ENCODE measurements around the gene WNT9A. TPM values are rescaled to one million over a fixed set of nuclear protein-coding genes. Genes with fewer than 3 reads are reported as not detected.

Gene WNT9A
- total and polyA plus RNA-seq, 2 of the 4 experiments (the other 2 are of a cell fraction) = 0.18 to 0.36 TPM

- Histone ChIP-seq H3K9me3 (ENCODE audit: control insufficient read depth, insufficient read depth, low read length) (no peaks in the 10 kb centered on the region), H3K23ac (ENCODE audit: low read depth, low read length) (no peak overlapping the region), H3K18ac (ENCODE audit: low read depth, low read length) (no peak overlapping the region), H2BK120ac (ENCODE audit: low read depth, low read length) (no peak overlapping the region), H3K36me3 (ENCODE audit: control insufficient read depth, insufficient read depth, low read length) (no peaks in the 10 kb centered on the region), H3K27ac (ENCODE audit: insufficient read depth, low read length) (no peak overlapping the region), H3K14ac (replicated peaks; ENCODE audit: low read depth, low read length) (no peak overlapping the region), H4K5ac (ENCODE audit: low read depth, low read length) (no peak overlapping the region), H2AK5ac (ENCODE audit: low read depth, low read length) (no peak overlapping the region), H2AFZ (replicated peaks; ENCODE audit: low read length, poor library complexity) (peak overlapping the region; percentile 51), H4K20me1 (ENCODE audit: insufficient read depth, low read length) (no peaks in the 10 kb centered on the region), H3K56ac (ENCODE audit: extremely low read depth, insufficient read depth, low read length) (no peak overlapping the region), H3K9me1 (ENCODE audit: insufficient read depth, low read length) (no peaks in the 10 kb centered on the region), H3K9ac (ENCODE audit: low read depth, low read length) (no peak overlapping the region), H3K4me3 (ENCODE audit: insufficient read depth, low read depth, low read length) (no peak overlapping the region), H2BK5ac (ENCODE audit: low read depth, low read length, poor library complexity, severe bottlenecking) (no peak overlapping the region), H2BK15ac (ENCODE audit: low read depth, low read length) (no peak overlapping the region), H2BK20ac (ENCODE audit: low read depth, low read length) (no peak overlapping the region), H3K27me3 (ENCODE audit: control insufficient read depth, insufficient read depth, low read length) (peaks cover 2% of the 10 kb centered on the region; the same call in 1 of the 2 replicates), H3K79me1 (ENCODE audit: low read depth in 1 of 2, low read length in 2 of 2) (no peaks in the 10 kb centered on the region), H4K8ac (ENCODE audit: low read depth in 2 of 2, low read length in 2 of 2) (no peak overlapping the region), H4K91ac (ENCODE audit: insufficient read depth, low read depth, low read length) (no peak overlapping the region), H2AK9ac (replicated peaks; ENCODE audit: low read depth, low read length, poor library complexity) (no peak overlapping the region), H3K4me2 (ENCODE audit: low read depth, low read length) (no peak overlapping the region), H3K4ac (ENCODE audit: low read depth, low read length) (no peak overlapping the region), H3K4me1 (ENCODE audit: control insufficient read depth, insufficient read depth, low read length) (no peaks in the 10 kb centered on the region; the same call in 1 of the 2 replicates)
- intact Hi-C loops (cut with micrococcal nuclease) = no loop called here
- no peak for ATAC-seq (ENCODE audit: low read depth)
- dilution Hi-C loops (cut with HindIII; ENCODE audit: low sequenced_read_pairs, unreplicated experiment) = no loop called here
- in situ Hi-C loops (cut with MboI; ENCODE audit: low sequenced_read_pairs) = no loop called here
- ChIA-PET POLR2A (ENCODE audit: unreplicated experiment) (no interaction called here), CTCF (no interaction called here)
- DNase-seq = no peak
- TF ChIP-seq MXI1 (IDR thresholded peaks at IDR 0.05; ENCODE audit: borderline replicate concordance, low read depth, low read length) (no peak), RAD21 (IDR thresholded peaks at IDR 0.05; ENCODE audit: low read length) (no peak), ELK1 (IDR thresholded peaks at IDR 0.05; ENCODE audit: borderline replicate concordance, low read depth, low read length) (no peak), MAFK (IDR thresholded peaks at IDR 0.05; ENCODE audit: low read depth, low read length) (no peak), CHD1 (IDR thresholded peaks at IDR 0.05; ENCODE audit: low read depth, low read length) (no peak), USF2 (IDR thresholded peaks at IDR 0.05; ENCODE audit: low read depth, low read length) (no peak), RCOR1 (IDR thresholded peaks at IDR 0.05; ENCODE audit: insufficient replicate concordance, low read length) (no peak), NFE2L2 (IDR thresholded peaks at IDR 0.05; ENCODE audit: low read depth, low read length) (no peak), CTCF (conservative IDR thresholded peaks at IDR 0.05; ENCODE audit: low read depth, low read length) (no peak), RFX5 (IDR thresholded peaks at IDR 0.05; ENCODE audit: low read depth, low read length) (no peak), SMC3 (IDR thresholded peaks at IDR 0.05; ENCODE audit: low read depth, low read length) (no peak)
- no CpG with 5 or more reads among the region's 8 CpGs for WGBS, 2 experiments (ENCODE audit: extremely low coverage in 2 of 2, insufficient read length in 1 of 2)
- no TSS peak for BruUV-seq (replicated peaks)
These were observed 62.5 kb downstream of the WNT9A start for GRCh38 chr1:227885135-227885647.
